Adrenal gland (tissue), 12 donors: Measurements from ENCODE around the gene SPAG5. TPM values are rescaled to one million over a fixed set of nuclear protein-coding genes. Genes with fewer than 3 reads are reported as not detected.

Source experiments
- DNase-seq, 7 donors: peaks; one replicate each; pipeline ENCODE4 v3.0.0-alpha.2; 2019 to 2020
- H3K27ac ChIP-seq, 5 donors: fragments of 200-600 bp; sonication (generic) in 4 of 5; 1 replicate in 3 of 5; 2 replicates in 2 of 5; pipeline versions ENCODE4 v1.5.1 to v1.8.0; 2016 to 2020; ENCODE audit warnings: mild to moderate bottlenecking in 1 of 5
- H3K27me3 ChIP-seq: fragments of 200-600 bp; 2 replicates; pipeline ENCODE4 v1.8.0; 2021
- H3K36me3 ChIP-seq, 2 donors: fragments of 200-600 bp; replicated peaks in 1 of 2; 1 replicate in 1 of 2; 2 replicates in 1 of 2; pipeline versions ENCODE4 v1.5.1 to v1.8.0; 2018 to 2022
- H3K4me1 ChIP-seq, 2 donors: fragments of 200-600 bp; replicated peaks in 1 of 2; 1 replicate in 1 of 2; 2 replicates in 1 of 2; pipeline versions ENCODE4 v1.5.1 to v1.8.0; 2018 to 2021
- H3K4me3 ChIP-seq, 4 donors: fragments of 200-600 bp; sonication (generic) in 3 of 4; one replicate each; pipeline ENCODE4 v1.5.1; 2016 to 2018
- H3K9me3 ChIP-seq, 3 donors: fragments of 200-600 bp; sonication (generic) in 1 of 3; replicated peaks in 1 of 3; 1 replicate in 2 of 3; 2 replicates in 1 of 3; pipeline versions ENCODE4 v1.5.1 to v1.8.0; 2016 to 2021
- CTCF ChIP-seq, 6 experiments: fragments of 450-650 bp in 4 of 6; fragments of 200-600 bp in 2 of 6; sonication (generic) in 1 of 6; IDR thresholded peaks; 1 replicate in 5 of 6; 2 replicates in 1 of 6; pipeline versions ENCODE4 v1.5.1 to v1.8.0; 2016 to 2021; ENCODE audit warnings: antibody characterized with exemption in 6 of 6, mild to moderate bottlenecking in 2 of 6, moderate library complexity in 1 of 6
- POLR2A ChIP-seq, 2 donors: fragments of 450-650 bp; IDR thresholded peaks; one replicate each; pipeline ENCODE4 v1.6.1; 2017; ENCODE audit warnings: antibody characterized with exemption in 2 of 2, mild to moderate bottlenecking in 2 of 2, moderate library complexity in 1 of 2
- WGBS, 4 donors: extraction: QIAGEN DNeasy Blood & Tissue Kit in 2 of 4; methylation state at CpG; one replicate each; pipeline versions ENCODE4 v1.1.5 to v1.1.7; 2013 to 2017; 5-methylcytosine and 5-hydroxymethylcytosine counted together
- intact Hi-C, 2 donors: fragments of 100-400 bp; cut with DNase I; formaldehyde crosslinking; loops; one replicate each; pipeline versions ENCODE4 v1.14.1 to v1.15.0; 2022 to 2023
- polyA plus RNA-seq, 3 donors: library from polyadenylated mRNA; stranded (reverse); fragments of 200-250 nt in 2 of 3; fragments of 350-450 nt in 1 of 3; fragmentation: Illumina TruSeq in 1 of 3; extraction: RNeasy Lipid Tissue Mini Kit (QIAGEN cat#74804) in 1 of 3; gene quantifications; one replicate each; pipeline ENCODE4 v1.2.3, GENCODE V29; 2013 to 2014
- total RNA-seq, 9 donors: library from RNA; depleted of rRNA in 4 of 9; stranded (reverse); fragments of >200 nt in 4 of 9; fragments of 120-200 nt in 1 of 9; fragmentation: NEBNext Ultra II Directional in 1 of 9; extraction: Animal tissue kit (Norgen Biotek cat#: 25700) in 1 of 9; gene quantifications; one replicate each; pipeline versions ENCODE4 v1.1.0 to v1.2.4, GENCODE V29; 2013 to 2023
- donor health status: healthy with polysubstance abuse.
- donor health status: Bipolar disorder and iron deficiency.
- donor health status: DM: yes; HTN: yes; CAD: no.
- donor health status: DM: no; HTN: no; CAD: no.
- donor health status: DM: no; HTN: no; CAD: no.
- donor health status: DM: yes; HTN: yes; CAD: no.

SPAG5 gene
- total and polyA plus RNA-seq, 12 donors: 0.97 to 35.6 (median 4.3) TPM

- no peaks in the 10 kb centered on the region for H3K9me3 ChIP-seq
- H3K4me3 ChIP-seq: no peak overlapping the region
- intact Hi-C loops: loop anchor here (5.0 kb wide), 1 partner anchor 63 kb away; the partner anchor contains the start of gene RSKR (in 2 of the 2)
- WGBS, 4 donors: 75 to 91% (median 81%) methylated on average over 2 to 3 of the region's 3 CpGs
- peaks cover 0 to 21% of the 10 kb centered on the region in 2 donors for H3K36me3 ChIP-seq
- no peak for DNase-seq
- no peaks in the 10 kb centered on the region for H3K27me3 ChIP-seq
- H3K4me1 ChIP-seq: peaks cover 7 to 22% of the 10 kb centered on the region in 2 donors
- no peak overlapping the region for H3K27ac ChIP-seq
- TF ChIP-seq CTCF (IDR thresholded peaks at IDR 0.05): no peak
- TF ChIP-seq POLR2A (IDR thresholded peaks at IDR 0.05): no peak
Measured at GRCh38 chr17:28549236-28550132, 49.3 kb downstream of the SPAG5 start.

- WGBS, 4 donors: 83 to 89% (median 87%) methylated on average over 5 to 6 of the region's 6 CpGs
- no peaks in the 10 kb centered on the region for H3K27me3 ChIP-seq
- H3K27ac ChIP-seq: no peak overlapping the region
- TF ChIP-seq CTCF (IDR thresholded peaks at IDR 0.05) (peak in 1 of 6 experiments; percentile 37), POLR2A (IDR thresholded peaks at IDR 0.05) (no peak)
- intact Hi-C loops: loop anchor here (5.0 kb wide), 1 partner anchor 64 kb away; the partner anchor contains the start of gene RSKR (in 2 of the 2)
- H3K4me3 ChIP-seq: no peak overlapping the region
- no peaks in the 10 kb centered on the region for H3K9me3 ChIP-seq
- H3K4me1 ChIP-seq: peaks cover 7 to 22% of the 10 kb centered on the region in 2 donors
- H3K36me3 ChIP-seq: peaks cover 0 to 12% of the 10 kb centered on the region in 2 donors
- DNase-seq: no peak
Measured at GRCh38 chr17:28548417-28549130, 50.3 kb downstream of the SPAG5 start.

GRCh38 chr17:28547623-28548416 is 51.0 kb downstream of the SPAG5 start:
- peaks cover 7 to 19% of the 10 kb centered on the region in 2 donors for H3K4me1 ChIP-seq
- no peak for TF ChIP-seq POLR2A (IDR thresholded peaks at IDR 0.05)
- TF ChIP-seq CTCF (IDR thresholded peaks at IDR 0.05): peak; percentile 84 to 98 (median 90)
- intact Hi-C loops: loop anchor here (5.0 kb wide), 1 partner anchor 64 kb away; the partner anchor contains the start of gene RSKR (in 2 of the 2)
- H3K9me3 ChIP-seq: no peaks in the 10 kb centered on the region
- peak; percentile 78 to 91 (median 82) for DNase-seq
- H3K27me3 ChIP-seq: no peaks in the 10 kb centered on the region
- peaks cover 0 to 12% of the 10 kb centered on the region in 2 donors for H3K36me3 ChIP-seq
- 63 to 77% (median 71%) methylated on average over 21 to 26 of the region's 26 CpGs for WGBS, 4 donors
- no peak overlapping the region for H3K4me3 ChIP-seq
- H3K27ac ChIP-seq: peak overlapping the region in 2 of 5 donors; percentile 37 to 44
